Mesendoderm (in vitro differentiated cells): ENCODE results near the gene C8G.
A peak's percentile ranks its signal among the peaks of the same experiment; 100 is the strongest.

Experiments
- DNase-seq: peaks from one replicate; pipeline ENCODE4 v3.0.0; 2013
- H2AK5ac ChIP-seq: 2 replicates; pipeline ENCODE4 v1.6.1; 2013; ENCODE audit warnings: low read length, inconsistent platforms
- H2BK120ac ChIP-seq: 2 replicates; pipeline ENCODE4 v1.6.1; 2013; ENCODE audit warnings: low read depth, mild to moderate bottlenecking, low read length, moderate library complexity, mixed read lengths
- H2BK15ac ChIP-seq: replicated peaks from 2 replicates; pipeline ENCODE4 v1.6.1; 2013; ENCODE audit warnings: low read depth, mild to moderate bottlenecking, moderate library complexity
- H2BK5ac ChIP-seq: 2 replicates; pipeline ENCODE4 v1.6.1; 2013; ENCODE audit warnings: low read length, inconsistent platforms
- H3K18ac ChIP-seq: 2 replicates; pipeline ENCODE4 v1.6.1; 2013; ENCODE audit warnings: mild to moderate bottlenecking, low read length, mixed read lengths
- H3K23ac ChIP-seq: one replicate; pipeline ENCODE4 v1.6.1; 2013; ENCODE audit warnings: low read length
- H3K27ac ChIP-seq: 2 replicates; pipeline ENCODE4 v1.5.1; 2013; ENCODE audit warnings: low read depth, mild to moderate bottlenecking, inconsistent platforms, low read length, moderate library complexity
- H3K27me3 ChIP-seq: 2 replicates; pipeline ENCODE4 v1.6.1; 2013; ENCODE audit warnings: low read length, control low read depth, mild to moderate bottlenecking, inconsistent platforms; ENCODE audit not compliant: insufficient read depth, poor library complexity
- H3K36me3 ChIP-seq: 2 replicates; pipeline ENCODE4 v1.6.1; 2013; ENCODE audit warnings: low read length, inconsistent platforms; ENCODE audit not compliant: control insufficient read depth, insufficient read depth
- H3K4ac ChIP-seq: one replicate; pipeline ENCODE4 v1.6.1; 2013; ENCODE audit warnings: low read depth, mild to moderate bottlenecking, low read length, moderate library complexity
- H3K4me1 ChIP-seq: 2 replicates; pipeline ENCODE4 v1.6.1; 2013; ENCODE audit warnings: low read depth, low read length, inconsistent platforms; ENCODE audit not compliant: control insufficient read depth
- H3K4me2 ChIP-seq: 2 replicates; pipeline ENCODE4 v1.6.1; 2013; ENCODE audit warnings: low read length
- H3K4me3 ChIP-seq: 2 replicates; pipeline ENCODE4 v1.5.1; 2013; ENCODE audit warnings: mild to moderate bottlenecking, low read length
- H3K56ac ChIP-seq: one replicate; pipeline ENCODE4 v1.6.1; 2013; ENCODE audit warnings: low read length
- H3K79me1 ChIP-seq: 2 replicates; pipeline ENCODE4 v1.6.1; 2013; ENCODE audit warnings: low read length, inconsistent platforms
- H3K79me2 ChIP-seq: 2 replicates; pipeline ENCODE4 v1.6.1; 2013; ENCODE audit warnings: mild to moderate bottlenecking, low read length; ENCODE audit not compliant: control insufficient read depth, insufficient read depth
- H3K9ac ChIP-seq: 2 replicates; pipeline ENCODE4 v1.6.1; 2013; ENCODE audit warnings: low read length, inconsistent platforms
- H4K5ac ChIP-seq: one replicate; pipeline ENCODE4 v1.6.1; 2013; ENCODE audit warnings: low read length
- H4K8ac ChIP-seq: one replicate; pipeline ENCODE4 v1.6.1; 2013; ENCODE audit warnings: low read depth, mild to moderate bottlenecking, control low read depth, low read length, moderate library complexity
- WGBS: extraction: QIAGEN DNeasy Blood & Tissue Kit; methylation state at CpG from one replicate; pipeline ENCODE4 v1.1.7; 2013; ENCODE audit warnings: low lambda C conversion rate, missing lambda C conversion rate; ENCODE audit not compliant: insufficient coverage; ENCODE audit errors: extremely low coverage; 5-methylcytosine and 5-hydroxymethylcytosine counted together

The C8G gene

GRCh38 chr9:136949239-136949816 lies 4.3 kb downstream of the C8G start:
- Histone ChIP-seq H3K27ac (no peak overlapping the region), H3K4ac (peak overlapping the region; percentile 5), H3K9ac (peak overlapping the region; percentile 46), H3K18ac (peak overlapping the region; percentile 19), H3K56ac (peak overlapping the region; percentile 85), H2BK5ac (no peak overlapping the region), H2AK5ac (no peak overlapping the region), H3K79me1 (no peaks in the 10 kb centered on the region), H4K8ac (no peak overlapping the region), H3K23ac (no peak overlapping the region), H3K4me1 (no peaks in the 10 kb centered on the region), H4K5ac (no peak overlapping the region), H3K27me3 (no peaks in the 10 kb centered on the region), H3K4me3 (no peak overlapping the region), H2BK120ac (no peak overlapping the region), H3K36me3 (no peaks in the 10 kb centered on the region), H3K4me2 (peak overlapping the region; percentile 25), H3K79me2 (no peaks in the 10 kb centered on the region), H2BK15ac (no peak overlapping the region)
- no CpG with 5 or more reads among the region's 22 CpGs for WGBS
- DNase-seq, result no peak

- Histone ChIP-seq H2BK5ac (no peak overlapping the region), H4K8ac (no peak overlapping the region), H2BK15ac (no peak overlapping the region), H2AK5ac (no peak overlapping the region), H3K79me2 (no peaks in the 10 kb centered on the region), H3K27me3 (no peaks in the 10 kb centered on the region), H3K23ac (no peak overlapping the region), H3K56ac (peak overlapping the region; percentile 85), H3K9ac (peak overlapping the region; percentile 62), H4K5ac (no peak overlapping the region), H3K27ac (peak overlapping the region; percentile 22), H3K4me3 (no peak overlapping the region), H3K4me2 (peak overlapping the region; percentile 73), H3K4me1 (no peaks in the 10 kb centered on the region), H3K18ac (no peak overlapping the region), H2BK120ac (no peak overlapping the region), H3K79me1 (no peaks in the 10 kb centered on the region), H3K4ac (peak overlapping the region; percentile 8), H3K36me3 (no peaks in the 10 kb centered on the region)
- no CpG with 5 or more reads among the region's 63 CpGs for WGBS
- DNase-seq, result peak; percentile 94
Observed at GRCh38 chr9:136949817-136950655, 5.0 kb downstream of the C8G start.

- Histone ChIP-seq H3K79me2 (no peaks in the 10 kb centered on the region), H3K23ac (no peak overlapping the region), H4K5ac (no peak overlapping the region), H2BK120ac (no peak overlapping the region), H3K27me3 (no peaks in the 10 kb centered on the region), H3K9ac (peak overlapping the region; percentile 62), H2AK5ac (no peak overlapping the region), H3K79me1 (no peaks in the 10 kb centered on the region), H3K4me3 (no peak overlapping the region), H3K36me3 (no peaks in the 10 kb centered on the region), H3K56ac (peak overlapping the region; percentile 80), H3K4me2 (no peak overlapping the region), H4K8ac (no peak overlapping the region), H2BK5ac (no peak overlapping the region), H3K27ac (no peak overlapping the region), H2BK15ac (no peak overlapping the region), H3K4me1 (no peaks in the 10 kb centered on the region), H3K18ac (no peak overlapping the region), H3K4ac (peak overlapping the region; percentile 8)
- DNase-seq, result no peak
- no CpG with 5 or more reads among the region's 9 CpGs for WGBS
Observed at GRCh38 chr9:136950656-136951276, 5.7 kb downstream of the C8G start.

GRCh38 chr9:136951541-136952320 lies 6.7 kb downstream of the C8G start, which contains the start of gene LCN12:
Gene LCN12 (plus strand): TSS chr9:136952273. CDS start chr9:136952328, 55 bp downstream.
- H3K27ac ChIP-seq, result no peak within 1 kb of the TSS
- no peak within 1 kb of the TSS for H2BK15ac ChIP-seq
- H3K36me3 ChIP-seq, result no peaks in the 10 kb centered on the region
- H3K4me3 ChIP-seq, result no peak within 1 kb of the TSS
- H3K9ac ChIP-seq, result no peak within 1 kb of the TSS
- no peak within 1 kb of the TSS for H3K18ac ChIP-seq
- H3K56ac ChIP-seq, result no peak within 1 kb of the TSS
- no peak within 1 kb of the TSS for H2BK120ac ChIP-seq
- H4K8ac ChIP-seq, result no peak within 1 kb of the TSS
- no peak within 1 kb of the TSS for H3K4ac ChIP-seq
- no peak within 1 kb of the TSS for H3K4me2 ChIP-seq
- no peak for DNase-seq
- no peak within 1 kb of the TSS for H3K23ac ChIP-seq
- no peak within 1 kb of the TSS for H4K5ac ChIP-seq
- H3K27me3 ChIP-seq, result no peaks in the 10 kb centered on the region
- WGBS, result no CpG with 5 or more reads among the region's 14 CpGs
- no peaks in the 10 kb centered on the region for H3K79me1 ChIP-seq
- H3K4me1 ChIP-seq, result no peaks in the 10 kb centered on the region
- H3K79me2 ChIP-seq, result no peaks in the 10 kb centered on the region
- no peak within 1 kb of the TSS for H2BK5ac ChIP-seq
- H2AK5ac ChIP-seq, result no peak within 1 kb of the TSS

- no peaks in the 10 kb centered on the region for H3K79me1 ChIP-seq
- no peak overlapping the region for H4K5ac ChIP-seq
- no peak overlapping the region for H3K27ac ChIP-seq
- no peak overlapping the region for H3K18ac ChIP-seq
- H3K23ac ChIP-seq, result no peak overlapping the region
- H3K4me3 ChIP-seq, result no peak overlapping the region
- H3K4me2 ChIP-seq, result no peak overlapping the region
- DNase-seq, result no peak
- H3K79me2 ChIP-seq, result no peaks in the 10 kb centered on the region
- H3K36me3 ChIP-seq, result no peaks in the 10 kb centered on the region
- no peak overlapping the region for H2BK5ac ChIP-seq
- H3K27me3 ChIP-seq, result no peaks in the 10 kb centered on the region
- no peaks in the 10 kb centered on the region for H3K4me1 ChIP-seq
- no peak overlapping the region for H2AK5ac ChIP-seq
- WGBS, result no CpG with 5 or more reads among the region's 15 CpGs
- H2BK15ac ChIP-seq, result no peak overlapping the region
- H4K8ac ChIP-seq, result no peak overlapping the region
- no peak overlapping the region for H3K56ac ChIP-seq
- no peak overlapping the region for H2BK120ac ChIP-seq
- no peak overlapping the region for H3K9ac ChIP-seq
- no peak overlapping the region for H3K4ac ChIP-seq
Observed at GRCh38 chr9:136952321-136952850, 7.3 kb downstream of the C8G start.
